Stromal cell of bone marrow (primary cell): ENCODE measurements around the gene CIB2.

Source experiments
- DNase-seq: peaks from one replicate; pipeline ENCODE4 v3.0.0-alpha.2; 2012; ENCODE audit warnings: low read depth

Gene CIB2

GRCh38 chr15:78107471-78107870, 23.8 kb downstream of the CIB2 start:
- no peak for DNase-seq

DNA sequence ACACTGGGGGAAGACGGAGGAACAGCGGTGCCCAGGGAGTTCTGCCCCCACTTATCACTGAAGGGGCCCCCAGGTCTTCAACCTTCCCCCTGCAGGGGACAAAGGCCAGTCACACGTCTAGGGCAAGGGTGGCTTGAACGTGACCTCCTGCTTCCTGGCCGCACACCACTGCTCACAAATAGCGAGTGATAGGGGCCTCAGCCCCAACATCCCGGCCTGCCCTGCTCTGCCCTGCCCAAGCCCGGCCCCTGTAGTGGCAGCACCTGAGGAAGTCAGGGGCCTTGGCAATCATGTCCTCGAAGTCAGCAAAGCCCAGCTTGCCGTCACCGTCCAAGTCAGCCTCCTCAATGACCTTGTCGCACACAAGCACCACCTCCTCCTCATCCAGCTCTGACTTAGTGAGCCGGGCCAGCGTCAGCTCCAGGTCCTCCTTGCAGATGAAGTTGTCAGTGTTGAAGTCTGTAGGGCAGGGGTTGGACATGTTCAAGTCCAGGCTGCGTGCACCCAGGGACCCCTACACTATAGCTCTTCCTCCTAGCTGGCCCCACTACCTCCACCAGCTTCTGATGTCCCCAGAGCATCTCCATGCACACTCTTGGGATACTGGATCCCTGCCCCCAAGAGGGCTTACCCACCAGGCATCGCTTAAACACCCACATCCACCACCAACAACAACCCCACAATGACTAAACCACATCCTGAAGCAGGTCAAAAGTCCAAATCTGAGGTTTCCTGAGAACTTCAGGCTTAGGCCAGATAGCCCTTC, 25.6 kb downstream of the CIB2 start:
- DNase-seq, result no peak

DNA sequence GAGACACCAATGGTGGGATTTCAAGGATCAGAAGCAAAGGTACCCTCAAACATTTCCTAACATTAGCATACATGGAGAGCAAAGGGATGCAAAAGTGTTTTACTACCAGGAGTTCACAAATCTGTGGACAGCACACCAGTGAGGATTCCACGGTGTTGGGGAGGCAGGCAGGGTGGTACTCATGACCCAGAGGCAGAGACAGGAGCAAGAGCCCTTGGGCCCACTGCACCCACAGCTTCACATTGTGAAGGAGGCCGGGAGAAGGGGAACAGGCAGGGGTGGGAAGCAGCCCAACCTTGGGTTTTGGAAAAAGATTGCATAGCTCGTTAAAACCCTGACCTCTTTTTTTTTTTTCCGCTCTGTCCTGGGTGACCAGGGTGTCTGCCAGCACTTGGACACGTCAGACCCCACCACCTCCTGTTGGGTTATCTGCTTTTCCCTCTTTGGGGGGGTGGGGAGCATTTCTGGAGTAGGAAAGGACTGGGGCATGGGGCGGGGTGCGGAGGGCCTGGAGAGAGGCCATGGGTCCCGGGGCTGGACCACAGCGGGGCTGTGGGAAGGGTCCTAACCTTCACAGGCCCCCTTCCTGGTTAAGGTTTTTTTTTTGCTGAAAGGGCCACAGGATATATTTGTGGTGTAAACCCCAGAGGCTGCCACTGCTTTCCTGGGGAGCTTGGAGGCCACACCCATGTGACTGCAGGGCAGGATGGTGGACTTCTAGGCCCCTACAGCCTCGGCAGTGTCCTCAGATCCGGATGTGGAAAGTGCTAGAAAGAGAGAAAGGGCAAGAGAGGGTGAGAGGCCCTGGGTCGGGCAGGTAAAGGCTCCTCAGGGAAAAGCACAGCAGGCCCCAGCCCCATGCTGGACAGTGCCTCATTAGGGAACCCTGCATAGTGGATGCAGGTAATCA, 26.4 kb downstream of the CIB2 start:
- DNase-seq, result no peak

GRCh38 chr15:78104119-78104479, 27.1 kb downstream of the CIB2 start:
- no peak for DNase-seq

DNA sequence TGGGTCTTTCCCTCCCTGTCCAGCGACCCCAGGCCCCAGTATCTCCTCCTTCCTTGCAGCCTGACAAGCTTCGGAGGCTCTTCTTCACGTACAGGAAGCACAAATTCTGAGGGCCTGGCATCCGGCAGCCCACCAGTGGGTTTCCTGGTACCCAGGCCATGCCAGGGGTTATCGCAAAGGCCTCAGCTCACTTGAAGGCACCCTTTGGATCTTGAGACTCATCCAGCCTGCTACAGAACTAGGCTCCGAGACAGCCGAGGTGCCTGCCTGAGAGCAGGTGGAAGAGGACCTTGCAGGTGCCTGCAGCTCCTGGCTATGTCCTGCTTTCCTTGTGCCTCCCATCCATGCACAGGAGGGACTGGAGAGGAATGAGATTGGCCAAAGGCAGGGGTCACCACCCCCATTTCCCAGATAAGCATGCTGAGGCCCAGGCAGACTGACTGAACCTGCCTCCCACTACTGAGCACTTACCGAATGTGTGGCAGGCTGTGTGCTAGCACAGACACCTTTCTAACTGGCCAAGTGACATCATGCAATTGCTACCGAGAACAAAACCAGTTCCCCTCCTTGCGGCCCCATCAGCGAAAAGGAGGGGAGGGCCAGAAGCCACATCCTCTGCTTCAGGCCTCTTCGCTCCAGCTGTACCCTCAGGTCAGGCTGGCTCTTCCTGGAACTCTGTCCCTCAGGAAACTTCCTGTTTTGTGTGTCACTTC, 27.7 kb downstream of the CIB2 start:
- no peak for DNase-seq

DNA sequence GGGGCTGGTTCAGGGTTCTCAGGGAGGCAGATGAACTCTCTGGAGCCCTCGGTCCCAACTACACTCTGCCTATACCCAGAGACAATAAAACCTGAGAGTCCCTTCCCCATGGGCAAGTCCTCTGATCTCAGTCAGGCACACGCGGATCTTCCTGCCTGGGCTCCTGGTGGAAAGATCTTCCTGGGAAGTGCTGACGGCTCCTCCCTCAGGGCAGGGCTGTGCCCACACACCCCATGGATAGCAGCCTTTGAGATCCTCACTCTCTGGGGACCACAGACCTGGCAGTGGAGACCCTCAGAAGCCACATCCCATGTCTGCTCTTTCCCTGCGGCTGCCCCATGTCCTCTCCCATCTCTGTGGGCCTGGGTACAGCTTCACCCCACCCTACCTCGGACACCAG, 28.5 kb downstream of the CIB2 start:
- DNase-seq, result no peak

GRCh38 chr15:78102211-78102610, 29.0 kb downstream of the CIB2 start:
- no peak for DNase-seq

GRCh38 chr15:78101423-78102105, 29.7 kb downstream of the CIB2 start:
- no peak for DNase-seq

DNA sequence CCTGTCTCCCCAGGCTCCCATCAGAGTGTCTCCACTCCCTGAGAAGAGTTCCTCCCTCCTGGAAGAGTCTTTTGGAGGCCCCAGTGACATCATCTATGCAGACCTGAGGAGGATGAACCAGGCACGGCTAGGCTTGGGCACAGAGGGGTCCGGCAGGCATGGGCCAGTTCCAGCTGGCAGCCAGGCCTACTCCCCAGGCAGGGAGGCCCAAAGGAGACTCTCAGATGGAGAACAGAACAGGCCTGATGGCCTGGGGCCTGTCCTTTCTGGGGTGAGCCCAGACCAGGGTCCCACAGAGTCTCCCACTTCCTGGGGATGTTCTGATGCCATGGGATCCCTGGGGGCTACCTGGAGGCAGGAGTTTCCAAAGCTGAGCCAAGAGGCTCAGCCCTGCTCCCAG, 30.4 kb downstream of the CIB2 start:
- DNase-seq, result no peak

DNA sequence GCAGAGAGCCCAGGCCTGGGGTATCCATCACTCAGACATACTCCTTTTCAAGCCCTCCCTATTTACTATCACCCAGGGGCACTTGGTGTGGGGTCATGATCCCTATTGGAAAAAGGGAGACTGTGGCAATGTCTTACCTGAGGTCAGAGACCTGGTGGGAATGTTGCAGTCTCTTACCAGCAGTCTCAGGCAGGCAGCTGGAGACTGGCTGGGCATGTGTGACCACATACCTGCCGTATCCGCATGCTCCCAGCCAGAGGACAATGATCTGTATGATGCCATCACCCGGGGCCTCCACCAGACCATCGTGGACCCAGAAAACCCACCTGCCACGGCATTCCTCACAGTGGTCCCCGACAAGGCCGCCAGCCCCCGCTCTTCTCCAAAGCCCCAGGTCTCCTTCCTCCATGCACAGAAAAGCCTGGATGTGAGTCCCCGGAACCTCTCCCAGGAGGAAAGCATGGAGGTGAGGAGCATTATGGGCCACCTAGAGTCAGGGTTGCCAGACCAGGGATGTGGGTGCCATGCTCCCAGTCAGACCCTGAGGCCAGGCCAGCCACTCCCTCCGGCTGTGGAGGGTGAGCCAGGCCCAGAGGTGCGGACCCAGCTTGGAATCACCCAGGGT, 33.0 kb downstream of the CIB2 start:
- no peak for DNase-seq

DNA sequence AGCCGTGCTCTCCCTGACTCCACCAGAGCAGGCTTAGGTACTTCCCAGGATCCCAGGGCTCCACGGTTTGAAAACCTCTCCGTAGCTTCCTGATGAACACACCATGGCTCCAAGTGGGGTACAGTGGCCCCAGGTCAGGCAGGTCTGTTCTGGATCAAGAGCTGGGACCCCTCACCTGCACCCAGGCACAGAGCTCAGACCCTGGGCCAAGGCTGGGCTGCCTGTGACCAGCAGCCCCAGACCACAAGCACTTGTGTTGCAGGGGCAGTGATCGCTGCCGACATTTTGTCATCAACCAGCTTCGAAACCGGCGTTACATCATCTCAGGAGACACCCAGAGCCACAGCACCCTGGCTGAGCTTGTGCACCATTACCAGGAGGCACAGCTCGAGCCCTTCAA, 33.6 kb downstream of the CIB2 start:
- no peak for DNase-seq

DNA sequence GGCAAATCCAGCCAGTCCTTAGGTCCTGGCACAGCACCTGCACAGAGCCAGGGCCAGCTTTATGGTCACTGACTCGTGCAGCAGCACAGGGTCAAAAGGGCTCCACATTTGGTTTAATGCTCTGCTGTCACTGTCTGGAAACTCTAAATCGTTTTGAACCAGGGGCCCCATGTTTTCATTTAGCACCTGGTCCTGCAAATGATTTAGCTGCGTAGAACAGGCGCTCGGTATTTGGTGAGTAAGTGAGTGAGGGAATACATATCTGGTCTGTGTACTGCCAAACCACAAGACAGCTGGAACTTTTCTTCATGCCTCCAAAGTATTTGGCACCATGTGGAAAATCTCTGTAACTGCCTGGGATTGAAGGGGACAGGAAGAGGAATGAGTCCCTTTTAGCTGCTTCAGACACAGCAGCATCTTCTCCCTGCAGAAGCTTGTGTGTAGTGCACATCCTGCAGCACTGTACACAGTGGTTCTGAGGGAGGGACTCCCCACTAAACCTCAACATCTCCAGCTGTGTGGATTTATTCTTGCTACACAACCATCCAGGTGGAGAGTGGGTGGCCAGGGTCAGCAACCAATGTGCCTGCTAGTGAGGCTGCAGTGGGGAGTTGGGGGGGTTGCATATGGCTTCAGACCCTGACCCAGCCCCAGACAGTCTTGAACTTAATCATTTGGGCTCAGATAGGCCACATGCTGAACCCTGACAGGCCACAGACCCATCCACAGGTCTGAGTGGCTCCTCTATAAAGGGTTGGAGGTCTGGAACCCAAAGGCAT, 37.8 kb downstream of the CIB2 start:
- DNase-seq, result no peak

DNA sequence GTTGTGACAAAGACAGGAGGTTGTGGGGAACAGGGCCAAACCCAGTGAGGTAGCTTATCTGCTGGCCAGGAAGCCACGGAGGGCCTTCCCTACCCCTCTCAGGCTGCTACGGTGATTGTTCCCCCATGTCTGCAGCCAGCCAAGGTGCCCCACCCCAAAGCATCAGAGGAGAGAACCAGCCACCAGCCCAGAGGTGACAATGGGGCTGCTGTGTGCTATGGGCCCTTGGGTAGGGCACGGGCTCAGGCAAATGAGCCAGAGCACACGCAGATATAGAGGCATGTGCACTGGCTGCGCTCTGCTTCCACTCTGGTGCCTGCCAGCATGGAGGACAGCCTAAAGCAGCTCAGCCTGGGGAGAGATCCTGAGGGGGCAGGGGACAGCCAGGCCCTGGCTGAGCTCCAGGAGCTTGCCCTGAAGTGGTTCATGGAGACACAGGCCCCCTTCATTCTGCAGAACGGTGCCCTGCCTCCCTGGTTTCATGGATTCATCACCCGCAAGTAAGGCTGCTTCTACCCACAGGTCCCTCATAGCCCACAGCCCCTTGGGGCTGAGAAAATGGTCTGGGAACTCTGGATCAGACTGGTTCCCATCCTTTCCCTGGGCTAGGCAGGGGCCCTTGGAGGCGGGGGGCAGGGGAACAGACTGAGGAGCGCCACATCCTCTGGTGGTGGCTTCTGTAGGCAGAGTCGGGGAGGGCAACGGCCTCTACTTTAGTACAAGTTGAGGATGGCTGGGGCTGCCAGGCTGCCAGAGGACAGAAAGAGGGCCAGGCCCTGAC, 38.8 kb downstream of the CIB2 start, which contains the start of gene SH2D7:
TSS of gene SH2D7 (plus strand) at position 301 of the 781 bp plus-strand sequence. CDS start at position 325, 24 bp downstream.
- no peak for DNase-seq

DNA sequence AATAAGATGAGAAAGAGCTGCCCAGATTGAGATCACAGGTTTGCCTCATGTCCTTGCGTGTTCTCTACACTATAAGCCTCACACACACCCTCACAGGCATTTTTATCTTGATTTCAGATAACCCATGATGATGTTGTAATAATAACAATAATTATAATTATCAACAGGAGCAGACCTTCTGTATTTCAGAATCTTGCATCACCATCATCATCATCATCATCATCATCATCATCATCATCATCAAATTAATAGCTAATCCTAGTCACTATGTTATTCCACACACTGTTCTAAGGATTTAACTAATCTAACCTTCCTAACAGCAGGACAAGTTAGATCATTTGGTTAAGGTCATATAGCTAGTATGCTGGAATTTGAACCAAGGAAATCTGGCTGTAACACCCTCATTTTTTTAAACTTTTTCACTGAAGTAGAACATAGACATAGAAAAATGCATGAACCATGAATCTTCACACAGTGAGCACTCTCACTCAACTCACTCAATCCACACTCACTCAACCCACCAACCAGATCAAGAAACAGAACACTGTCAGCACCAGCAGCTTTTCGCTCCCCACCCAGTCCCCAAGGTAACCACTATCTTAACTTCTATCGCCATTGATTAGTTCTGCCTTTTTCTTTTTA, 40.7 kb downstream of the CIB2 start:
- no peak for DNase-seq

GRCh38 chr15:78088773-78089080, 42.5 kb downstream of the CIB2 start:
- no peak for DNase-seq

DNA sequence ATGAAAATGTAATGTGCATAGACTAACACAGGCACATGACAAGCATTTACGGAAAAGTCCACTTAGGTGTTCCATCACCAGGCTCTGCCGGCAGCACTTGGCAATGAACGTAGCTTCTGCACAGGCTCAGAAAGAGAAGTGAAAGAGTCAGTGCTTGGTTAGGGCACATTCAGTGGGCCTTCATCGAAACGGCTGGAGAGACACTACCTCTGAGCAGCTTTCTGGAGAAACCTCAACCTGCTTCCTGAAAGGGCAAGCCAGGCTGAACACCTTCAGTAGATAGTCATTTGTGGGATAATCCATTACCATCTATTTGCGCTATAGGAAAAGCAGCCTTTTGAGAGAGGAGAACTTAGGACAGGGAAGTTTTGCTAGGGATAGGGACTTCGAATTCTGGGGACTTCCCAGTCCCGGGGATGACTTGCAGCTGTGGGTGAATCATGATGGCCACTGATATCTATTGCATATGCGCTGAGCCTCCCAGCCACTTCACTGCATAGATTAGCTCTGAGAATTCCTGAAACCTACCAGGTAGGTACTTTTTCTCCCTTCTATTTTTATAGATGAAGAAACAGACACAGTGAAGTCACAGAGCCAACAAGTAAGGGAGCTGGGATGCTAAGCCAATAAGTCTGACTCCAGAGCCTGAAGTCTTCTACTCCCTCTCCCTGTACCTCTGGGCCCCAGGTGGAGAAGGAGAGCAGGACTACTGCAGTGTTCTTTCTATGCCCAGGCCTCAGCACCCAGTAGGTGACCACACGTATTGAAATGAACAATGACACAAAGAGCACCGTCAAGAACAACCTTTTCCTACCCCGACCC, 43.1 kb downstream of the CIB2 start:
- no peak for DNase-seq

DNA sequence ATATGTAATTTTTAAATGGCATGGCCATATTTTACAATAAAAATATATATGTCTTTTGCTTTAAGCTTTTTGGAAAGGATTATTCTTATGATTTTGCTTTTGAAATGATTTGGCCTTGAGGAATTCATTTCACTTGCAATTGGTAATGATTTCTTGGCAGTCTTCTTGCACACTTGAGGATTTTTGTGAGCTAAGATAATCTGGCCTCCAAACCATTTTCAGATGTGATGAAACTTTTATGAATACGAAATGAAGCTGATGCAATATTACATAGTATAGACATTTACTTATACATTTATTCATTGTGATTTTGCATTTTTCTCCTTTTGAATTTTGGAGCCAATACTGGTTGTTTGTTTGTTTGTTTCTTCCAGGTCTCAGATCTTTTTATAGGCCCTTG, 45.3 kb downstream of the CIB2 start:
- peak; percentile 82 for DNase-seq

DNA sequence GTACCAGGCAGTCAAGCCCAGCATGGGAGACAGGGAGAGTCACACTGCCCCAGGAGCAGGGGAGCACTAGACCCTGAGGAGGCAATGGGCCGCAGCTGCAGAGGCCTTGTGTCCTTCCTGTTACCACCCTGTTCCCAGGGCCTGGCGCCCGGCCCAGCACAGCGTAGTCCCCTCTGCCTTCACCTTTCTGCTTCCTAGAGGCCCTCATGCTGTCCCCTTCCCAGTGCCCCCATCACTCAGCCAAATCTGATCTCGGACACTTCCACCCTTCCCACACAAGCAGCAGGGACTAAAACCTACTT, 46.8 kb downstream of the CIB2 start:
- DNase-seq, result no peak
